ENCODE data around the gene FGD2. TPM values are rescaled to one million over a fixed set of nuclear protein-coding genes. Genes with fewer than 3 reads are reported as not detected.

Gene FGD2
- total RNA-seq, 4 donors from 2014 or later, result 2.5 to 292 (median 34.9) TPM

DNA sequence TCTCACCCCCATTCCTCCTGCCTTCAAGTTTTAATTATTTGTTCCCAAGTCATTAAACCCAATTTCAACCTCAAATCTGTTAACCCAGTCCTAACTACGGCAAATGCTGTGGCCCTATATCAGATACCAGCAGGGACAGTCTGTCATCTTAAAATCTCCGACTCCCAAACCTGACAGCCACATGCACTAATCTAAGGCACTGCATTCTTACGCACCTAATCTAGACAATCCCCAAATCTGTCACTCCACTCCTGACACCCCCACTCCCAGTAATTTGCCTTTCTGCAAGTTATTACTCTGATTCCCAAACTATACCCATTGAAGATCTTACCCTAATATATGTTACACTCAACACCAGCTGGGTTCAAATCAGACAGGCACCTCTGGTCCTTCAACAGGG, 21.9 kb upstream of the FGD2 start:
- Histone ChIP-seq H3K9me3 (no peaks in the 10 kb centered on the region), H3K4me3 (no peak overlapping the region), H3K27ac (no peak overlapping the region), H3K27me3 (no peaks in the 10 kb centered on the region), H3K36me3 (peaks cover 0 to 4% (median 0%) of the 10 kb centered on the region in 3 donors), H3K4me1 (peaks cover 0 to 54% (median 0%) of the 10 kb centered on the region in 4 donors)
- no peak for DNase-seq
- TF ChIP-seq, protein P1, sequence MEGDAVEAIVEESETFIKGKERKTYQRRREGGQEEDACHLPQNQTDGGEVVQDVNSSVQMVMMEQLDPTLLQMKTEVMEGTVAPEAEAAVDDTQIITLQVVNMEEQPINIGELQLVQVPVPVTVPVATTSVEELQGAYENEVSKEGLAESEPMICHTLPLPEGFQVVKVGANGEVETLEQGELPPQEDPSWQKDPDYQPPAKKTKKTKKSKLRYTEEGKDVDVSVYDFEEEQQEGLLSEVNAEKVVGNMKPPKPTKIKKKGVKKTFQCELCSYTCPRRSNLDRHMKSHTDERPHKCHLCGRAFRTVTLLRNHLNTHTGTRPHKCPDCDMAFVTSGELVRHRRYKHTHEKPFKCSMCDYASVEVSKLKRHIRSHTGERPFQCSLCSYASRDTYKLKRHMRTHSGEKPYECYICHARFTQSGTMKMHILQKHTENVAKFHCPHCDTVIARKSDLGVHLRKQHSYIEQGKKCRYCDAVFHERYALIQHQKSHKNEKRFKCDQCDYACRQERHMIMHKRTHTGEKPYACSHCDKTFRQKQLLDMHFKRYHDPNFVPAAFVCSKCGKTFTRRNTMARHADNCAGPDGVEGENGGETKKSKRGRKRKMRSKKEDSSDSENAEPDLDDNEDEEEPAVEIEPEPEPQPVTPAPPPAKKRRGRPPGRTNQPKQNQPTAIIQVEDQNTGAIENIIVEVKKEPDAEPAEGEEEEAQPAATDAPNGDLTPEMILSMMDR (IDR thresholded peaks at IDR 0.05), result no peak

- H3K4me3 ChIP-seq, result peak overlapping the region; percentile 78 to 100 (median 91)
- peaks cover 0 to 43% (median 0%) of the 10 kb centered on the region in 4 donors for H3K4me1 ChIP-seq
- H3K27ac ChIP-seq, result peak overlapping the region; percentile 89 to 99 (median 94)
- H3K27me3 ChIP-seq, result no peaks in the 10 kb centered on the region
- no peaks in the 10 kb centered on the region for H3K9me3 ChIP-seq
- no peaks in the 10 kb centered on the region for H3K36me3 ChIP-seq
- no peak for TF ChIP-seq POLR2A (IDR thresholded peaks at IDR 0.05)
- TF ChIP-seq, protein P1 (IDR thresholded peaks at IDR 0.05), result no peak
- peak in 2 of 3 donors; percentile 52 to 65 for DNase-seq
These were observed 20.7 kb upstream of the FGD2 start for GRCh38 chr6:36984581-36985416.

DNA sequence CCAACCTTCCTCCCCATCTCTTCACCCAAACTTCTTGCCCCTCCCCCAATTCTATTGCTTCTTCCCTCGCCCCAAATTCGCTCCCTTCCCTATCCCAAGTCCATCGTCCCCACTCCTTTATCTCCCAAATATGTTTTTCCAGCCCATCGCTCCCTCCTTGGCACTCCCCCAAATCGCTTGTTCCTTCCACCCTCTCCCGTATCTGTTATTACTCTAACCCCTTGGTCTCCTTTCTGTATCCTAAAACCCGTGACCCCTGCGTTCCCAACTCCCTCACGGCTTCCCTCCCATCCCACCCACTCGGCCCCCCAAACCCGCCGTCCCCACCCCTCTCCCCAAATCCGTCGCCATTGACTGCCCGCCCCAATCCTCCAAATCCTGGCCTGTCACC, 20.0 kb upstream of the FGD2 start:
- Histone ChIP-seq H3K27ac (peak overlapping the region; percentile 89 to 99 (median 94)), H3K4me3 (peak overlapping the region; percentile 78 to 100 (median 91)), H3K4me1 (peaks cover 0 to 37% (median 0%) of the 10 kb centered on the region in 4 donors), H3K9me3 (no peaks in the 10 kb centered on the region), H3K36me3 (no peaks in the 10 kb centered on the region), H3K27me3 (no peaks in the 10 kb centered on the region)
- TF ChIP-seq, protein P1 (IDR thresholded peaks at IDR 0.05), result no peak
- TF ChIP-seq POLR2A (IDR thresholded peaks at IDR 0.05), result no peak
- no peak for DNase-seq

DNA sequence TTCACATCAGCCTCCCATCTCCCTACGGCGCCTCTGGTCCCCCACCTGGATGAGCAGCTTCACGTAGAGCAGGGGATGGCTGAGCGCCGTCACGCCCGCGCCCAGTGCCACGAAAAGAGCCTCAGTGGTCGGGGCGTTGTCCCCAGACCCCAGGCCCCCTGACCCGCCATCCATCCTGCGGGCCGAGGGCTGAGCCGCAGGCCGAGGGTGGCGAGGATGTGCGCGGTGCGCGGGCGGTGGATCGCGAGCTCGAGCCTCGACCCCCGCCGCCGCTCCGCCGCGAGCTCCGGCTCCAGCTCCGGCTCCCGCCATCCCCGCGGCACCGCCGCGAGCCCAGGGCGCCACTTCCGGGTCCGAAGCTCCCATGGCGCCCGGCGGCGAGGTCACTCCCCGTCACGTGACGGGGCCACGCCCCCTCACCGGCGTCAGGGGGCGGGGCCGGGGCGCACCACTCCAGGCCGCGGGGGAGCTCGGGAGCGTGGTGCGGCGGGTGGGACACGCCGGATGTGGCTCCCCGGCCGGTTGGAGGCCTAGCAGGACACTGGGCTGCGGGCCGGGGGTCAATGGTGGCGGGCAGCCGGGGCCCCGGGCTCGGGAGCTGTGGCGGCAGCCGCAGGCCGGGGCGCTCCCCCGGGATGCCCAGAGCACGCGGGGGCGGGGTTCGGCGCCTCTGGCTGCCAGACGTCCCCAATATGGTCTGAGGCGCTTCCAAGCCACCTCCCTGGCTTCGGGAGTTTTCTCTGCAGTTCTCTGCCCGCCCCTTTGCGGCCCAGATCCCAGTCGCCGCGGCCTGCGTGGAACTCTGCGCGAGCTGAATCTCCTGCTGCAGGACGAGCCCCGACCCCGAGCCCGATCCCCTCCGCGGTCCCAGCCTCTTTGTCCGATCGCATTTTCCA, 19.4 kb upstream of the FGD2 start, which contains the start of gene MTCH1:
MTCH1 (minus strand) TSS at position 389 of the 896 bp plus-strand sequence; CDS start at position 366, 23 bp downstream.
- Histone ChIP-seq H3K36me3 (no peaks in the 10 kb centered on the region), H3K27ac (peak within 1 kb of the TSS; percentile 89 to 99 (median 94)), H3K9me3 (no peaks in the 10 kb centered on the region), H3K27me3 (no peaks in the 10 kb centered on the region), H3K4me3 (peak within 1 kb of the TSS; percentile 78 to 100 (median 91)), H3K4me1 (peaks cover 0 to 32% (median 0%) of the 10 kb centered on the region in 4 donors)
- TF ChIP-seq, protein P1 (IDR thresholded peaks at IDR 0.05), result peak in 1 of 6 experiments; percentile 23
- TF ChIP-seq POLR2A (IDR thresholded peaks at IDR 0.05), result peak; percentile 85 to 97
- peak; percentile 87 to 94 (median 94) for DNase-seq

DNA sequence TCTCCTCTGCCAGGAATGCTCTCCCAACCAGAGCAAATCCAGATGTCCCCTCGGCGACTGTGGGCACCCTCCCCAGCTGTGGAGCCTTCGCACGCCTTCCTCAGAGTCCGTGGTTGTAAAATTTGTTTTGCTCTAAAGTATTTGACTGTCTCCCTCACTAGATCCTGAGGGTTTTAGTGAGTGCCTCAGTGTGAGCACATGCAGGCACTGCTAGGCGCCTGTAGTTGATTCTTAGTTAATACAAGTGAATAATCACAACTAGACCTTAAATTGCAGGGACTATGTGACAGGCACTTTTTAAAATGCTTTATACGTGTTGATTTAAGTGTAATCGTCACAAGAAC, 18.8 kb upstream of the FGD2 start:
- Histone ChIP-seq H3K4me3 (peak overlapping the region; percentile 78 to 100 (median 91)), H3K9me3 (no peaks in the 10 kb centered on the region), H3K27me3 (no peaks in the 10 kb centered on the region), H3K27ac (peak overlapping the region; percentile 89 to 99 (median 94)), H3K36me3 (no peaks in the 10 kb centered on the region), H3K4me1 (peaks cover 0 to 32% (median 0%) of the 10 kb centered on the region in 4 donors)
- DNase-seq, result no peak
- TF ChIP-seq, protein P1 (IDR thresholded peaks at IDR 0.05), result no peak
- TF ChIP-seq POLR2A (IDR thresholded peaks at IDR 0.05), result no peak
